Endothelial cell of umbilical vein (primary cell): Measurements from ENCODE around the gene ZNF800. TPM values are rescaled to one million over a fixed set of nuclear protein-coding genes. Genes with fewer than 3 reads are reported as not detected.

ENCODE experiments used
- BruUV-seq: library from RNA; stranded (reverse); fragments of 400-500 nt; replicated peaks from 2 replicates; lab custom pipeline; 2021; lab: Mats Ljungman, UMichigan
- CTCF ChIA-PET: fragments of 300-600, 350-600 bp; sonication (Branson Sonifier 250); formaldehyde crosslinking; loops from one replicate; lab custom pipeline; 2021; ENCODE audit warnings: antibody characterized with exemption, inconsistent platforms; lab: Charles Lee
- POLR2A ChIA-PET: fragments of 300-600, 350-600 bp; sonication (Branson Sonifier 250); formaldehyde crosslinking; loops from one replicate; lab custom pipeline; 2021; ENCODE audit warnings: antibody characterized with exemption, inconsistent platforms; lab: Charles Lee
- DNase-seq: peaks from one replicate; pipeline ENCODE4 v3.0.0-alpha.2; 2011; ENCODE audit warnings: low read depth, low spot score
- FAIRE-seq: peaks from 2 replicates; lab custom pipeline; 2011; peaks lifted over from hg19 to GRCh38; lab: Jason Lieb, UNC
- H2AFZ ChIP-seq: 2 replicates; pipeline ENCODE4 v1.6.0; 2012; ENCODE audit warnings: low read depth, low read length, control low read depth, inconsistent platforms
- H3K27ac ChIP-seq: 2 replicates; pipeline ENCODE4 v1.5.1; 2011; ENCODE audit warnings: low read depth, mild to moderate bottlenecking, control low read depth, low read length, moderate library complexity; ENCODE audit not compliant: insufficient read depth
- H3K27me3 ChIP-seq, 2 experiments: 2 replicates each; pipeline versions ENCODE4 v1.6.0 to v1.6.1; 2011; ENCODE audit warnings: low read length in 2 of 2, mixed read lengths in 1 of 2; ENCODE audit not compliant: control insufficient read depth in 2 of 2, insufficient read depth in 2 of 2
- H3K36me3 ChIP-seq, 2 experiments: 2 replicates in 1 of 2; 3 replicates in 1 of 2; pipeline ENCODE4 v1.5.1; 2011; ENCODE audit warnings: low read length in 2 of 2, mild to moderate bottlenecking in 1 of 2, moderate library complexity in 1 of 2; ENCODE audit not compliant: control insufficient read depth in 2 of 2, insufficient read depth in 2 of 2; ENCODE audit errors: extremely low read depth in 1 of 2
- H3K4me1 ChIP-seq: 3 replicates; pipeline ENCODE4 v1.5.1; 2011; ENCODE audit warnings: mild to moderate bottlenecking, low read length; ENCODE audit not compliant: control insufficient read depth, insufficient read depth; ENCODE audit errors: extremely low read depth
- H3K4me2 ChIP-seq: 2 replicates; pipeline ENCODE4 v1.6.1; 2011; ENCODE audit warnings: low read length, control low read depth, mixed read lengths; ENCODE audit not compliant: insufficient read depth
- H3K4me3 ChIP-seq, 3 experiments: fragments of 200-600 bp in 1 of 3; sonication (generic), shearing (Covaris generic) in 1 of 3; replicated peaks in 1 of 3; 2 replicates each; pipeline ENCODE4 v1.5.1; 2011 to 2016; ENCODE audit warnings: control low read depth in 3 of 3, low read length in 3 of 3, mild to moderate bottlenecking in 2 of 3, inconsistent platforms in 1 of 3, low read depth in 1 of 3, moderate library complexity in 1 of 3; ENCODE audit not compliant: insufficient read depth in 1 of 3
- H3K79me2 ChIP-seq: 2 replicates; pipeline ENCODE4 v1.6.0; 2012; ENCODE audit warnings: low read length, inconsistent platforms; ENCODE audit not compliant: control insufficient read depth, insufficient read depth
- H3K9ac ChIP-seq: replicated peaks from 2 replicates; pipeline ENCODE3; 2011; ENCODE audit warnings: low read length, control low read depth; ENCODE audit not compliant: insufficient read depth; ENCODE audit errors: extremely low read depth
- H3K9me1 ChIP-seq: replicated peaks from 3 replicates; pipeline ENCODE4 v1.6.0; 2011; ENCODE audit warnings: mild to moderate bottlenecking, low read length; ENCODE audit not compliant: control insufficient read depth, insufficient read depth; ENCODE audit errors: extremely low read depth
- H3K9me3 ChIP-seq: replicated peaks from 2 replicates; pipeline ENCODE4 v1.5.1; 2012; ENCODE audit warnings: low read length, inconsistent platforms; ENCODE audit not compliant: control insufficient read depth, insufficient read depth
- H4K20me1 ChIP-seq: replicated peaks from 2 replicates; pipeline ENCODE3; 2011; ENCODE audit warnings: mild to moderate bottlenecking, low read length; ENCODE audit not compliant: control insufficient read depth, insufficient read depth; ENCODE audit errors: extremely low read depth
- FOS ChIP-seq: IDR thresholded peaks from 2 replicates; pipeline ENCODE4 v1.6.1; 2011; ENCODE audit warnings: mild to moderate bottlenecking, low read length, moderate library complexity, borderline replicate concordance; ENCODE audit not compliant: insufficient read depth
- GATA2 ChIP-seq: IDR thresholded peaks from 2 replicates; pipeline ENCODE4 v1.7.0; 2011; ENCODE audit warnings: low read depth, mild to moderate bottlenecking, moderate library complexity, mixed read lengths, low read length; ENCODE audit not compliant: insufficient read length, insufficient read depth
- JUN ChIP-seq: IDR thresholded peaks from 2 replicates; pipeline ENCODE4 v1.6.1; 2011; ENCODE audit warnings: borderline replicate concordance, low read depth; ENCODE audit not compliant: insufficient read length, insufficient read depth
- POLR2A ChIP-seq: IDR thresholded peaks from 2 replicates; pipeline ENCODE4 v1.6.1; 2012; ENCODE audit warnings: low read depth, mild to moderate bottlenecking, control low read depth, low read length
- POLR2AphosphoS5 ChIP-seq: IDR thresholded peaks from 2 replicates; pipeline ENCODE4 v1.6.1; 2012; ENCODE audit warnings: low read depth, mild to moderate bottlenecking, control low read depth, low read length, moderate library complexity; ENCODE audit not compliant: insufficient read depth
- dilution Hi-C: fragments of 300-500 bp; cut with MboI; formaldehyde crosslinking; loops from one replicate; pipeline ENCODE4 v1.15.0; 2019; ENCODE audit warnings: low sequenced_read_pairs; ENCODE audit not compliant: extremely low pct_ligation_motif_present
- intact Hi-C: fragments of 100-400 bp; cut with micrococcal nuclease; formaldehyde crosslinking; loops from one replicate; pipeline ENCODE4 v1.10.0; 2022
- polyA plus RNA-seq, 4 experiments: library from polyadenylated mRNA; depleted of rRNA in 3 of 4; stranded (reverse) in 3 of 4; unstranded in 1 of 4; fragments of >200 nt; gene quantifications; 2 replicates each; pipeline versions ENCODE4 v1.2.1 to v1.2.3, GENCODE V29; 2011 to 2012; ENCODE audit warnings: missing spikeins in 1 of 4
- total RNA-seq: library from RNA; stranded (reverse); gene quantifications from 2 replicates; pipeline ENCODE4 v1.2.3, GENCODE V29; 2021
- TF ChIP-seq, protein P1 (sequence below), 2 donors: IDR thresholded peaks; 1 replicate in 1 of 2; 2 replicates in 1 of 2; pipeline ENCODE4 v1.5.1; 2011; ENCODE audit warnings: low read length in 2 of 2, mild to moderate bottlenecking in 2 of 2, moderate library complexity in 2 of 2, control low read depth in 1 of 2, inconsistent platforms in 1 of 2, low read depth in 1 of 2; ENCODE audit not compliant: insufficient read depth in 1 of 2; ENCODE audit errors: extremely low read depth in 1 of 2
- TF ChIP-seq, protein P2 (sequence below): IDR thresholded peaks from 2 replicates; pipeline ENCODE4 v1.6.1; 2011; ENCODE audit not compliant: insufficient read depth, insufficient read length

ZNF800 gene
- total and polyA plus RNA-seq, 2 donors (not counting 3 experiments of a cell fraction or from before 2014, with no cell fraction given), result 10.9 to 35.4 TPM

DNA sequence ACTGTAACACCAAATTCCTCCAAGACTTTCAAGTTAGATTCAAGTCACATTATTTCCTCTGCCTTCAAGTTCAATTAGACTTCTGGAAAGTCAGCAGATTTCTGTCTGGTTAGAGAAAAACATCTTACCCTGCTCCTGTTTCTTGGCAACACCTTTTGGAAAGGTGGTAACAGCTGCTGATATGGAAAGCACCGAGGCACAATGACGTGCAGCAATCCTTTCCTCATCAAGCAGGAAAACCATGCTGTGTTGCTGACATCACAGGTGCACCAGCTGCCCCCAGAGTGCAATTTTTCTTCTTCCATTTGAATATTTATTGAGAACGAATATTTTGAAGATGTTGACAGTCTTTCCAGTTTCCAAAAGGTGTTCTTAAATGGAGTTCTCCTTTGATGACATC lies 41.9 kb downstream of the ZNF800 start:
- H3K79me2 ChIP-seq, result no peaks in the 10 kb centered on the region
- H3K9ac ChIP-seq, result no peak overlapping the region
- CTCF ChIA-PET, result interaction anchor here (1.0 to 3.4 kb wide), 2 partner anchors 18 to 42 kb away, joined by 3 to 23 read pairs; partner anchors contain the start of gene ZNF800
- H3K4me3 ChIP-seq, result no peak overlapping the region
- H3K36me3 ChIP-seq, result peaks cover 0 to 3% of the 10 kb centered on the region in 2 experiments
- peaks cover 8% of the 10 kb centered on the region for H3K4me1 ChIP-seq
- TF ChIP-seq, protein P1, sequence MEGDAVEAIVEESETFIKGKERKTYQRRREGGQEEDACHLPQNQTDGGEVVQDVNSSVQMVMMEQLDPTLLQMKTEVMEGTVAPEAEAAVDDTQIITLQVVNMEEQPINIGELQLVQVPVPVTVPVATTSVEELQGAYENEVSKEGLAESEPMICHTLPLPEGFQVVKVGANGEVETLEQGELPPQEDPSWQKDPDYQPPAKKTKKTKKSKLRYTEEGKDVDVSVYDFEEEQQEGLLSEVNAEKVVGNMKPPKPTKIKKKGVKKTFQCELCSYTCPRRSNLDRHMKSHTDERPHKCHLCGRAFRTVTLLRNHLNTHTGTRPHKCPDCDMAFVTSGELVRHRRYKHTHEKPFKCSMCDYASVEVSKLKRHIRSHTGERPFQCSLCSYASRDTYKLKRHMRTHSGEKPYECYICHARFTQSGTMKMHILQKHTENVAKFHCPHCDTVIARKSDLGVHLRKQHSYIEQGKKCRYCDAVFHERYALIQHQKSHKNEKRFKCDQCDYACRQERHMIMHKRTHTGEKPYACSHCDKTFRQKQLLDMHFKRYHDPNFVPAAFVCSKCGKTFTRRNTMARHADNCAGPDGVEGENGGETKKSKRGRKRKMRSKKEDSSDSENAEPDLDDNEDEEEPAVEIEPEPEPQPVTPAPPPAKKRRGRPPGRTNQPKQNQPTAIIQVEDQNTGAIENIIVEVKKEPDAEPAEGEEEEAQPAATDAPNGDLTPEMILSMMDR (IDR thresholded peaks at IDR 0.05; ENCODE audit: extremely low read depth in 1 of 2, insufficient read depth in 1 of 2, low read depth in 1 of 2, low read length in 2 of 2), result no peak
- TF ChIP-seq GATA2 (no peak), FOS (no peak), JUN (no peak), POLR2A (no peak), POLR2AphosphoS5 (no peak)
- TF ChIP-seq, protein P2, sequence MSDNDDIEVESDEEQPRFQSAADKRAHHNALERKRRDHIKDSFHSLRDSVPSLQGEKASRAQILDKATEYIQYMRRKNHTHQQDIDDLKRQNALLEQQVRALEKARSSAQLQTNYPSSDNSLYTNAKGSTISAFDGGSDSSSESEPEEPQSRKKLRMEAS, result no peak
- no peaks in the 10 kb centered on the region for H3K9me1 ChIP-seq
- FAIRE-seq (no peak), DNase-seq (no peak)
- no peaks in the 10 kb centered on the region for H3K9me3 ChIP-seq
- no peaks in the 10 kb centered on the region for H3K27me3 ChIP-seq
- intact Hi-C loops, result no loop called here
- H4K20me1 ChIP-seq, result no peaks in the 10 kb centered on the region
- no peak overlapping the region for H2AFZ ChIP-seq
- POLR2A ChIA-PET, result interaction anchor here (0.9 kb wide), 1 partner anchor 8 kb away, joined by 3 read pairs; no protein-coding TSS in a partner anchor
- no peak overlapping the region for H3K4me2 ChIP-seq
- no peak overlapping the region for H3K27ac ChIP-seq
- dilution Hi-C loops, result no loop called here
- no TSS peak for BruUV-seq
